Caco-2 (cell line): ENCODE measurements around the gene GOLGA7B. TPM values are rescaled to one million over a fixed set of nuclear protein-coding genes. Genes with fewer than 3 reads are reported as not detected.

Experiments
- BruUV-seq: library from RNA; stranded (reverse); fragments of 400-500 nt; replicated peaks from 2 replicates; lab custom pipeline; 2021; lab: Mats Ljungman, UMichigan
- CTCF ChIA-PET: fragments of 300-600 bp; sonication (Branson Sonifier 250); formaldehyde crosslinking; loops from one replicate; lab custom pipeline; 2022; ENCODE audit warnings: antibody characterized with exemption; lab: Charles Lee
- POLR2A ChIA-PET: fragments of 300-600 bp; sonication (Branson Sonifier 250); formaldehyde crosslinking; loops from one replicate; lab custom pipeline; 2022; ENCODE audit warnings: antibody characterized with exemption; lab: Charles Lee
- DNase-seq, 2 experiments: peaks; one replicate each; pipeline versions ENCODE4 v3.0.0 to v3.0.0-alpha.2; 2020 to 2022
- H3K27me3 ChIP-seq: replicated peaks from 2 replicates; pipeline ENCODE4 v1.6.0; 2011; ENCODE audit warnings: low read length; ENCODE audit not compliant: control insufficient read depth, insufficient read depth
- H3K36me3 ChIP-seq: 2 replicates; pipeline ENCODE4 v1.5.1; 2011; ENCODE audit warnings: low read length; ENCODE audit not compliant: control insufficient read depth, insufficient read depth
- H3K4me1 ChIP-seq: fragments of 250-450 bp; sonication (Bioruptor Pico); 2 replicates; pipeline ENCODE4 v1.5.1; 2020; ENCODE audit warnings: mild to moderate bottlenecking
- H3K4me3 ChIP-seq: 2 replicates; pipeline ENCODE4 v1.5.1; 2011; ENCODE audit warnings: low read depth, mild to moderate bottlenecking, control low read depth, low read length
- H3K9me3 ChIP-seq: fragments of 250-450 bp; sonication (Bioruptor Pico); 2 replicates; pipeline ENCODE4 v1.5.1; 2020; ENCODE audit warnings: mild to moderate bottlenecking, moderate library complexity
- H3K27ac Mint-ChIP-seq: one replicate; pipeline ENCODE4 v1.8.0; 2022; ENCODE audit warnings: mixed read lengths; ENCODE audit not compliant: unreplicated experiment
- H3K27me3 Mint-ChIP-seq: one replicate; pipeline ENCODE4 v1.8.0; 2022; ENCODE audit warnings: mixed read lengths; ENCODE audit not compliant: insufficient read depth, unreplicated experiment
- H3K36me3 Mint-ChIP-seq: one replicate; pipeline ENCODE4 v1.8.0; 2022; ENCODE audit warnings: mild to moderate bottlenecking, mixed read lengths; ENCODE audit not compliant: insufficient read depth, unreplicated experiment
- H3K4me1 Mint-ChIP-seq: one replicate; pipeline ENCODE4 v1.8.0; 2022; ENCODE audit warnings: low read depth, mixed read lengths; ENCODE audit not compliant: unreplicated experiment
- H3K4me3 Mint-ChIP-seq: one replicate; pipeline ENCODE4 v1.8.0; 2022; ENCODE audit warnings: mild to moderate bottlenecking, moderate library complexity, mixed read lengths; ENCODE audit not compliant: unreplicated experiment
- H3K9me3 Mint-ChIP-seq: one replicate; pipeline ENCODE4 v1.8.0; 2022; ENCODE audit warnings: mixed read lengths; ENCODE audit not compliant: unreplicated experiment
- CTCF ChIP-seq, 2 experiments: fragments of 200-600 bp in 1 of 2; IDR thresholded peaks; 1 replicate in 1 of 2; 2 replicates in 1 of 2; pipeline versions ENCODE4 v1.5.1 to v1.8.0; 2011 to 2022; ENCODE audit warnings: antibody characterized with exemption in 1 of 2, control low read depth in 1 of 2, inconsistent platforms in 1 of 2, low read depth in 1 of 2, low read length in 1 of 2, mild to moderate bottlenecking in 1 of 2, moderate library complexity in 1 of 2; ENCODE audit not compliant: insufficient read depth in 1 of 2, severe bottlenecking in 1 of 2, unreplicated experiment in 1 of 2
- intact Hi-C: fragments of 100-400 bp; cut with micrococcal nuclease; formaldehyde crosslinking; loops from one replicate; pipeline ENCODE4 v1.10.0; 2022; ENCODE audit not compliant: unreplicated experiment
- total RNA-seq: library from RNA; stranded (reverse); gene quantifications from 2 replicates; pipeline ENCODE4 v1.2.3, GENCODE V29; 2022

Gene GOLGA7B
- total RNA-seq, 1 experiment from 2014 or later: 0.36 TPM

GRCh38 chr10:97830064-97830463 is 19.6 kb upstream of the GOLGA7B start:
- no peak for DNase-seq
- Histone ChIP-seq H3K27me3 (no peaks in the 10 kb centered on the region; the same call in 1 of the 2 replicates), H3K36me3 (no peaks in the 10 kb centered on the region), H3K9me3 (no peaks in the 10 kb centered on the region), H3K4me3 (no peak overlapping the region), H3K4me1 (no peaks in the 10 kb centered on the region)
- BruUV-seq: no TSS peak
- CTCF ChIA-PET: interaction anchor here (0.5 kb wide), 1 partner anchor 9 kb away, joined by 8 read pairs; no protein-coding TSS in a partner anchor
- no peak for TF ChIP-seq CTCF (IDR thresholded peaks at IDR 0.05; ENCODE audit: insufficient read depth in 1 of 2, low read depth in 1 of 2, low read length in 1 of 2, severe bottlenecking in 1 of 2, unreplicated experiment in 1 of 2)
- POLR2A ChIA-PET: no interaction called here
- Mint-ChIP-seq H3K9me3 (no peaks in the 10 kb centered on the region), H3K27ac (no peak overlapping the region), H3K4me1 (no peaks in the 10 kb centered on the region), H3K4me3 (no peak overlapping the region), H3K36me3 (no peaks in the 10 kb centered on the region), H3K27me3 (peaks cover 7% of the 10 kb centered on the region)
- intact Hi-C loops: no loop called here

- H3K9me3 Mint-ChIP-seq: no peaks in the 10 kb centered on the region
- ChIA-PET POLR2A (no interaction called here), CTCF (no interaction called here)
- Histone ChIP-seq H3K4me3 (no peak overlapping the region), H3K4me1 (no peaks in the 10 kb centered on the region), H3K36me3 (no peaks in the 10 kb centered on the region), H3K9me3 (no peaks in the 10 kb centered on the region), H3K27me3 (no peaks in the 10 kb centered on the region; the same call in 1 of the 2 replicates)
- H3K36me3 Mint-ChIP-seq: no peaks in the 10 kb centered on the region
- no peak overlapping the region for H3K4me3 Mint-ChIP-seq
- H3K4me1 Mint-ChIP-seq: no peaks in the 10 kb centered on the region
- BruUV-seq: no TSS peak
- TF ChIP-seq CTCF (IDR thresholded peaks at IDR 0.05; ENCODE audit: insufficient read depth in 1 of 2, low read depth in 1 of 2, low read length in 1 of 2, severe bottlenecking in 1 of 2, unreplicated experiment in 1 of 2): no peak
- H3K27me3 Mint-ChIP-seq: peaks cover 7% of the 10 kb centered on the region
- intact Hi-C loops: no loop called here
- DNase-seq: no peak
- no peak overlapping the region for H3K27ac Mint-ChIP-seq
These were observed 18.4 kb upstream of the GOLGA7B start for GRCh38 chr10:97831259-97831658.

GRCh38 chr10:97836446-97836845 is 13.2 kb upstream of the GOLGA7B start:
- Histone ChIP-seq H3K27me3 (no peaks in the 10 kb centered on the region; the same call in 1 of the 2 replicates), H3K4me1 (0 out of 2 replicates have a peak, but pooled peaks cover 11% of the 10 kb centered on the region), H3K36me3 (no peaks in the 10 kb centered on the region), H3K4me3 (no peak overlapping the region), H3K9me3 (no peaks in the 10 kb centered on the region)
- Mint-ChIP-seq H3K27ac (no peak overlapping the region), H3K4me1 (no peaks in the 10 kb centered on the region), H3K27me3 (peaks cover 14% of the 10 kb centered on the region), H3K36me3 (no peaks in the 10 kb centered on the region), H3K4me3 (no peak overlapping the region), H3K9me3 (peaks cover 10% of the 10 kb centered on the region)
- BruUV-seq: no TSS peak
- ChIA-PET CTCF (no interaction called here), POLR2A (no interaction called here)
- no peak for DNase-seq
- no peak for TF ChIP-seq CTCF (IDR thresholded peaks at IDR 0.05; ENCODE audit: insufficient read depth in 1 of 2, low read depth in 1 of 2, low read length in 1 of 2, severe bottlenecking in 1 of 2, unreplicated experiment in 1 of 2)
- intact Hi-C loops: no loop called here
